ENCODE results near the gene FHL1. TPM values are rescaled to one million over a fixed set of nuclear protein-coding genes. Genes with fewer than 3 reads are reported as not detected.
"Not testable (repeated sequence)": the region's sequence is repeated elsewhere in the genome, so short reads cannot be mapped to it uniquely, and the experiment has no call there.

FHL1 gene
- total and polyA plus RNA-seq, 2 donors (not counting 3 experiments of a cell fraction or from before 2014, with no cell fraction given): 50.6 to 59.4 TPM

DNA sequence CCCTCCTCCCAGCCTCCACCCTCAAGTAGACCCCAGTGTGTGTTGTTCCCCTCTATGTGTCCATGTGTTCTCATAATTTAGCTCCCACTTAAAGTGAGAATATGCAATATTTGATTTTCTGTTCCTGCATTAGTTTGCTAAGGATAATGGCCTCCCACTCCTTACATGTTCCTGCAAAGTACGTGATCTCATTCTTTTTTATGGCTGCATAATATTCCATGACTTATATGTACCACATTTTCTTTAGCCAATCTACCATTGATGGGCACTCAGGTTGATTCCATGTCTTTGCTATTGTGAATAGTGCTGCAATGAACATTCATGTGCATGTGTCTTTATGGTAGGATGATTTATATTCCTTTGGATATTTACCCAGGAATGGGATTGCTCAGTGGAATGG, 38.4 kb upstream of the FHL1 start:
- intact Hi-C loops (cut with micrococcal nuclease); DNase-seq (ENCODE audit: low read depth, low spot score); H3K9me1 ChIP-seq (replicated peaks; ENCODE audit: control insufficient read depth, extremely low read depth, insufficient read depth, low read length); H3K9me3 ChIP-seq (replicated peaks; ENCODE audit: control insufficient read depth, insufficient read depth, low read length); BruUV-seq (replicated peaks); H3K4me3 ChIP-seq (replicated peaks in 1 of 3; ENCODE audit: insufficient read depth in 1 of 3, low read depth in 1 of 3, low read length in 3 of 3); FAIRE-seq; H3K4me1 ChIP-seq (ENCODE audit: control insufficient read depth, extremely low read depth, insufficient read depth, low read length); H3K36me3 ChIP-seq (ENCODE audit: control insufficient read depth in 2 of 2, extremely low read depth in 1 of 2, insufficient read depth in 2 of 2, low read length in 2 of 2); H4K20me1 ChIP-seq (replicated peaks; ENCODE audit: control insufficient read depth, extremely low read depth, insufficient read depth, low read length); H3K27me3 ChIP-seq (ENCODE audit: control insufficient read depth in 2 of 2, insufficient read depth in 2 of 2, low read length in 2 of 2); CTCF ChIA-PET; POLR2A ChIA-PET; H3K79me2 ChIP-seq (ENCODE audit: control insufficient read depth, insufficient read depth, low read length); H3K4me2 ChIP-seq (ENCODE audit: insufficient read depth, low read length); H2AFZ ChIP-seq (ENCODE audit: low read depth, low read length); H3K27ac ChIP-seq (ENCODE audit: insufficient read depth, low read depth, low read length); dilution Hi-C loops (cut with MboI; ENCODE audit: extremely low pct_ligation_motif_present, low sequenced_read_pairs); H3K9ac ChIP-seq (replicated peaks; ENCODE audit: extremely low read depth, insufficient read depth, low read length): not testable (repeated sequence)

DNA sequence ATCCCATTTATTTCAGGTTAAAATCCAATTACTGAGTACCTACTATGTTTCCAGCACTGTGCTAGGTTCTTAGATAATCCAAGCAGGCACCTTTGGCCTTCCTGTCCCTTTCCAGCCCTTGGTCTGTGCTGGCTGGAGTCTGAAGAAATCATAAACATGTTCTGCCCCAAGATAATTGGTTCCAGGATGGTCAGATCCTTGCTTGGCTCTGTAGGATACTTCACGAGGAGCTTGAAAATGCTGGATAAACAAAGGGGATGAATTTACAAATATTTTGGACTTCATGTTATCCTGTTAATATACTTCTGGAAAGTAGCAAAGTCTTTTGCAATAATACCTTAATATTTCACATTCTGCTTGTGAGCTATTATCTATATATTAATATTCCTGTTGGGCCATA, 35.0 kb upstream of the FHL1 start:
- CTCF ChIA-PET: no interaction called here
- Histone ChIP-seq H3K4me2 (ENCODE audit: insufficient read depth, low read length) (no peak overlapping the region), H4K20me1 (replicated peaks; ENCODE audit: control insufficient read depth, extremely low read depth, insufficient read depth, low read length) (no peaks in the 10 kb centered on the region), H3K9me1 (replicated peaks; ENCODE audit: control insufficient read depth, extremely low read depth, insufficient read depth, low read length) (no peaks in the 10 kb centered on the region), H3K9ac (replicated peaks; ENCODE audit: extremely low read depth, insufficient read depth, low read length) (no peak overlapping the region), H3K4me3 (replicated peaks in 1 of 3; ENCODE audit: insufficient read depth in 1 of 3, low read depth in 1 of 3, low read length in 3 of 3) (no peak overlapping the region), H3K27me3 (ENCODE audit: control insufficient read depth in 2 of 2, insufficient read depth in 2 of 2, low read length in 2 of 2) (no peaks in the 10 kb centered on the region), H2AFZ (ENCODE audit: low read depth, low read length) (no peak overlapping the region), H3K9me3 (replicated peaks; ENCODE audit: control insufficient read depth, insufficient read depth, low read length) (no peaks in the 10 kb centered on the region), H3K79me2 (ENCODE audit: control insufficient read depth, insufficient read depth, low read length) (no peaks in the 10 kb centered on the region), H3K4me1 (ENCODE audit: control insufficient read depth, extremely low read depth, insufficient read depth, low read length) (no peaks in the 10 kb centered on the region), H3K27ac (ENCODE audit: insufficient read depth, low read depth, low read length) (no peak overlapping the region), H3K36me3 (ENCODE audit: control insufficient read depth in 2 of 2, extremely low read depth in 1 of 2, insufficient read depth in 2 of 2, low read length in 2 of 2) (no peaks in the 10 kb centered on the region)
- intact Hi-C loops (cut with micrococcal nuclease) (no loop called here), dilution Hi-C loops (cut with MboI; ENCODE audit: extremely low pct_ligation_motif_present, low sequenced_read_pairs) (no loop called here)
- POLR2A ChIA-PET: no interaction called here
- no peak for TF ChIP-seq POLR2AphosphoS5 (IDR thresholded peaks at IDR 0.05; ENCODE audit: insufficient read depth, low read depth, low read length)
- no peak for TF ChIP-seq EZH2 (IDR thresholded peaks at IDR 0.05; ENCODE audit: borderline replicate concordance, low read depth, low read length, severe bottlenecking)
- BruUV-seq (replicated peaks): no TSS peak
- DNase-seq (ENCODE audit: low read depth, low spot score): no peak
- no peak for FAIRE-seq
